C4-2B (cell line): Measurements from ENCODE around the gene PLP1.

ENCODE experiments used
- H3K27ac ChIP-seq: fragments of 450-650 bp; 2 replicates; pipeline ENCODE4 v1.5.1; 2017
- CTCF ChIP-seq: fragments of 450-650 bp; conservative IDR thresholded peaks from 2 replicates; pipeline ENCODE4 v1.5.1; 2017; ENCODE audit warnings: mild to moderate bottlenecking
- ZFX ChIP-seq: fragments of 450-650 bp; IDR thresholded peaks from 2 replicates; pipeline ENCODE4 v1.6.1; 2017

Gene PLP1

DNA sequence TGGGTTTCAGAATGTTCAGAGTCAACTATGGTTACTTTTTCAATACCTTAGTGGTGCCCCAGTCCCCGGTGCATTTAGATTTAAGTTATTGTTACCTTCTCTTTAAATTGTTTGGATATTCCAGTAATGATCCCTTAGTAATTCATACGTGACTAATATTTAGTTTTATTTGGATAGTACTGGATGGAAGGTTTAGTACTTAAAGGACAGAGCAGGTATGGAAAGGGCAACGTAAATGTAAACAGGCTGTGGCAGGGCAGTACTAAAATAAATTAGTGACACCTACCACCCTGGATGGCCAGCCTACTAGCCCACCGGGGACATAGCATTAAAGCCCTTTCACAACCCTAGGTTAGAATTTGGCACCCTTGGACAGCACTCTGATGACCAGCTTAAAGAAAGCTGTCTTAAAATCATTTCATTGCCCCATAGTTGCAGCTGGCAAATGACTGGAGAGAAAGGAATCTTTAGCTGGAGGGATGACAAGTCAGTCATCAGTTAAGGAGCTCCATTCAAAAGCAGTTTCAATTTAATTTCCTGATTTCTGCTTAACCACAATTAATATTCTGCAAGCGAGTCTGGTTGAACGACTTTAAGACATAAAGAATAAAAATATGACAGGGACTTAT is 16.4 kb downstream of the PLP1 start:
- no peak overlapping the region for H3K27ac ChIP-seq
- TF ChIP-seq ZFX (no peak), CTCF (no peak)

DNA sequence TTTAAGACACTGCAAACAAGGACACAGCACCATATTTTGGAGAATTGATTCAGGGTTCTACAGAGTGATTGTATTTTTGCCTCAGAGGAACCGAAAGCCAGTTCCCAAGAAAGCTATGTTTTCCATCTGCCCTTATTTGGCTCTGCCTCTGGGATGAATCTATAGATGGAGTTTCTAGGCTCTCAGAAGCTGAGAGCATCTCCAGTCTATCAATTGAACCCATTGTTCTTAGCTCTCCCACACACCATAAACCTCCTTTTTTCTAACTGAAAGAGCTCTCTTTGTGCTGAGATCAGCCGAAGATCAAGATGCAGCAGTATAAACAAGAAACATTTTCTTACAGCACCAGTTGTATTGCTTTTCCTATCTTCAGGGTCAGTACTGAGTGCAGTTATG is 16.9 kb downstream of the PLP1 start:
- no peak overlapping the region for H3K27ac ChIP-seq
- no peak for TF ChIP-seq CTCF

GRCh38 chrX:103794119-103794518 is 17.5 kb downstream of the PLP1 start:
- no peak overlapping the region for H3K27ac ChIP-seq
- no peak for TF ChIP-seq ZFX
- no peak for TF ChIP-seq CTCF

GRCh38 chrX:103797691-103798090 is 21.1 kb downstream of the PLP1 start:
- TF ChIP-seq CTCF (no peak), ZFX (no peak)
- H3K27ac ChIP-seq: no peak overlapping the region

DNA sequence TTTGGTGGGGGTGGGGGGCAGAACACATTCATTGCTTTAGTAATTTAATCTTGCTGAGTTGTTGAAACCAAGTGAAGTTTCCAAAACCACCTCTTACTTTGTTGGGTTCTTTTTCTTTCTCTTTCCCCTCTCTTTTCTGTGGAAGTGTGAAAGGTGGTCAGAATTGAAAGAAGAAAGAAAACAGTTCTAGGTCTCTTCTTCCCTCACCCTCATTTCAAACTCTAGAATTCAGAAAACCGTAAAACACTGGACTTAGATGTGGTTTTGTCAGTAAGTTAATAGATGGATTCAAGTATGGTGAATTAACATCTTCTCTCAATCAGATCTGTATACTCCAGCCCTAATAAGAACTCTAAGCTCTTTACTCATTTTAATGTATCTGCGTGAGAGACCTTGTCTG is 23.7 kb downstream of the PLP1 start:
- TF ChIP-seq CTCF: no peak
- no peak for TF ChIP-seq ZFX
- H3K27ac ChIP-seq: no peak overlapping the region

DNA sequence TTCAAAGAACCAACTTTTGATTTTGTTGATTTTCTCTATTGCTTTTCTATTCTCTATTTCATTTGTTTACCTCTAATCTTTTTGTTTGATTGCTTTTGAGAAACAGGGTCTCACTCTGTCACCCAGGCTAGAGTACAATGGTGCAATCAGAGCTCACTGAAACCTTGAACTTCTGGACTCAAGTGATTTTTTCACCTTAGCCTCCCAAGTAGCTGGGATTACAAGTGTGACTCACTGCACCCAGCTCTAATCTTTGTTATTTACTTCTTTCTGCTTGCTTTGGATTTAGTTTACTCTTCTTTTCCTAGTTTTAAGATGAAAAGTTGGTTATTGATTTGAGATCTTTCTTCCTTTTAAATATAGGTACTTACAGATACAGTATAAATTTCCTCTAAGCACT is 29.2 kb downstream of the PLP1 start:
- no peak overlapping the region for H3K27ac ChIP-seq
- TF ChIP-seq CTCF: no peak
- no peak for TF ChIP-seq ZFX

DNA sequence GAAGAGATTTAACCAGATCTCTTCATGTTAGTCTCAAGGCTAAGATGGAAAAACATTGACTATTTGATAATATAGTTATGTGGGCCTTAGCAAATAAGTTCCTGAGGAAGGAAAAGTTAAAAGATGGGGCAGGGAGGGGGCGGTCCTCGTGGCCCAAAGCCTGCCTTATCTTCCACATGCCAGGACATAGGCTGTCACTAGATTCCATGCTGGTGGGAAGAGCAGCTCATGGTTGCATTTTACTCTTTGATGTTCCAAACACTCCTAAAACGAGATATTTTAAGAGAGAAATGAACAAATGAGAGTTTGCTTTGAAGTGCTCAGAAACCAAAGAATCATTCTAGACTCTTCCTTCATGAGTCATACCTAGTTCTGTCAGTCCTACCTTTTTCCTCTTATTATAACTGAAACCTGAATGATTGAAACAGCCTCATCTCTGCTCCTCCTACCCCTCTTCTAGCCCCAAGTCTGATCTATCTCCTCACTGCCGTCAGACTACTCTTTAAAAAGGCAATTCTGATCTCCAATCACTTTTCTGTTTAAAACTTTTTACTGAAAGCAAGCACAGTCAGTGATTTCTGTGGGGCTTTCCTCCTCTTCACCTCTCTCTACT is 30.3 kb downstream of the PLP1 start:
- no peak for TF ChIP-seq ZFX
- TF ChIP-seq CTCF: no peak

More for the DNA sequence above, 30.3 kb downstream of the PLP1 start:
- no peak overlapping the region for H3K27ac ChIP-seq
